Activated CD8-positive, alpha-beta memory T cell treated with anti-CD3 and anti-CD28 coated beads, Interleukin-2, amount 50 U/mL, for 1 hour (primary cell): Measurements from ENCODE around the gene TCAIM.

ENCODE experiments used
- DNase-seq: peaks from one replicate; pipeline ENCODE4 v3.0.0-alpha.2; 2020; ENCODE audit errors: extremely low read depth

TCAIM gene, protein sequence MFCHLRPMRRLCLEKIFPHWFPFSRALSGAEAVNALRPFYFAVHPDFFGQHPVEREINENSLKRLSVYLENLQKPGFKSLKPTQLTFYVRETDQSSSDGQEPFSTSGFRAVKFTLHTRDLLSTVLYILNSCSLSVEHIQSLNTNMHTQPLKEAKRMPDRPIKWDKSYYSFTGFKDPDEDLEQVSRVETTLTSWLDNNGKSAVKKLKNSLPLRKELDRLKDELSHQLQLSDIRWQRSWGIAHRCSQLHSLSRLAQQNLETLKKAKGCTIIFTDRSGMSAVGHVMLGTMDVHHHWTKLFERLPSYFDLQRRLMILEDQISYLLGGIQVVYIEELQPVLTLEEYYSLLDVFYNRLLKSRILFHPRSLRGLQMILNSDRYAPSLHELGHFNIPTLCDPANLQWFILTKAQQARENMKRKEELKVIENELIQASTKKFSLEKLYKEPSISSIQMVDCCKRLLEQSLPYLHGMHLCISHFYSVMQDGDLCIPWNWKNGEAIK

GRCh38 chr3:44338010-44338827, at the start of gene TCAIM:
Gene TCAIM (plus strand): TSS chr3:44338766. CDS start chr3:44354783, 16,017 bp downstream.
- DNase-seq, result peak; percentile 97

- no peak for DNase-seq
Observed at GRCh38 chr3:44289882-44290462, 48.6 kb upstream of the TCAIM start.

DNA sequence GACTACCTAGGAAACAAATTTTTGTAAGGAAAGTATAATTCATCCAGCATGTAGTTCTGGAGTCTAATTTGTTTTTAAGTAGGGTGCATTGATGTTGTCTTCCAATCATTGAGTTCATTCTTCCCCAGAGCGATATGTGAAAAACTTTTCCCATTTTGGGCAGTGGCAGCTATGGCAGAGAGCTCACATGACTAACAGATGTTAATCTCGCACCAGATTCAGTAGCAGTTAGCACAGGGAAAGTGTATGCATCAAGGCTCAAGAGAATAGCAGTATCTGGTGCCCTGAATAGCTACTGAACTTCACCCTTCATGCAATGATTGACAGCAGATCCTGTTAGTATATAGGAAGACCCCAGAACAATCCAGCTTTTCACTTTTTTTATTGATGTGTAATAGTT, 46.3 kb upstream of the TCAIM start:
- DNase-seq, result no peak

GRCh38 chr3:44292947-44293346, 45.6 kb upstream of the TCAIM start:
- no peak for DNase-seq

DNA sequence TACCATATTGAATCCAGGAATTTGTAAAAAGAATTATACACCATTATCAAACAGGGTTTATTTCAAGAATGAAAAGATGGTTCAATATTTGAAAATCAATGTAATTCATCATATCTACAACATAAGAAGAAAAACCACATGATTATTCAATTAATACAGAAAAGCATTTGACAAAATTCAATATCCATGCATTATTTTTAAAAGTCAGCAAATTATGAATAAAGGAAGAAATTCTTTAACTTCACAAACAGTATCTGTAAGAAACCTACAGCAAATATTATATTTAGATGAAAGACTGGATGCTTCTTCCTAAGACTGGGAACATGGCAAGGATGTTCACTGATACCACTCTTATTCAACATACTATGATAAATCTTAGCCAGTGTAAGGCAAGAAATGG, 41.3 kb upstream of the TCAIM start:
- no peak for DNase-seq

DNA sequence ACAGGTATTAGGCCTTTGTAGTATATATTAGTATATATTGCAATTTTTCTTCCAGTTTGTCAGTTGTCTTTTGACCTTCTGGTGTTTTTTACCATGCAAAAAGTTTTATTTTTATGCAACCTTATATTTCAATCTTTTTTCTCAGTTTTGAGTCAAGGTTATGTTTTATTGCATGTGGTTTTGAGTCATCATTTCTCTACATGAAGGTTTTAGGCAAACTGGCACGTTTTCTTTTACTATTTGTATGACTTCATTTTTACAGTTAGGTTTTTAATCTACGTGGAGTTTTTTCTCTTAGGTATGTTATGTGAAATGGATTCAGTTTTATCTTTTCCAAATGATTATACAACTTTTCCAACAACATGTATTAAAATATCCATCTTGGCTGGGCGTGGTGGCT, 36.8 kb upstream of the TCAIM start:
- no peak for DNase-seq

- DNase-seq, result no peak
Observed at GRCh38 chr3:44309500-44309899, 29.1 kb upstream of the TCAIM start.

DNA sequence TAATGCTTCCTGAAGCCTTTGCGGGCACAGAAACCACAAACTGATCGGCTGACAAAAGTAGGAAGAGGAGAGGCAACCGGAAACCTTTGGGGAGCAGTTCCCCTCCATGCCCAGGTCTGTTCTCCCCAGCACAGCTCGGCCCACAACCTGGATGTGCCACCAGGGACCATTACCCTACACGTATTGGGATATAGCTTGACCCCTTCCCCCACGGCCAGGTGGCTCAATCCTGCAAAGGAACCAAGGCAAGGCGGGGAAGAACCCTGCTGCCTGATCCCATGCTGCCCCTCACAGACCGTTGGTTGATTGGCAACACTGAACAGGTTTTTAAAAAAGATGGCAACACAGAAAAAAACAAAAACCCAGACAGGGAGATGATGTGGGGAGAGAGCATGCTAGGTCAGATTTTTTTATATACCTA, 19.7 kb upstream of the TCAIM start:
- no peak for DNase-seq

GRCh38 chr3:44321335-44321734, 17.2 kb upstream of the TCAIM start:
- no peak for DNase-seq

DNA sequence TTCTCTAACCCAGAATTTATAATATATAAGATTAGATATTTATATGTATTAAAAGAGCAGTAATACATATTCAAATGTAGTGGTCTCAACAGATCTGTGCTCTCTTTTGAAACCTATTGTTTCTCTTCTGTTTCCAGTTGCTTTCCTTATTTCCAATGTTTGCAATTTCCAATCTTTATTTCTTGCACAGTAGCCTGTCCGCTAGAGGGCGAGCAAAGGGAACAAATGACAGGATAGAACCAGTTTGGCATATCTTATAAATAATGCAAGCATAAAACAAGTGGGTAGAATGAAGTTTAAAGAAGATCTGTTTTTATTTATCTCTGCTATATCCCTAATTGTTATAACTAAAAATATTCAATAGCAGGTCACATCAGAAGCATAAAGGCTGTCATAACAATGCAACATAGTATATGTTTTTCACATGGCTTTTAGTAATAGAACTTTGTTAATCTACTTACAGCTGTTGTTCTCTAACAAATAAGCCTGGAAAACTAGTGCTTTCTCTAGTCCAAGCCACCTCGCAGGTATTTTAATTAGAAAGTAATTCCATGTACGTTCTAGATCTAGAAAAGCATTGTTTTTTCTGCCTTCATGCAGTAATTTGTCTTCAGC, 15.1 kb upstream of the TCAIM start:
- DNase-seq, result no peak

DNA sequence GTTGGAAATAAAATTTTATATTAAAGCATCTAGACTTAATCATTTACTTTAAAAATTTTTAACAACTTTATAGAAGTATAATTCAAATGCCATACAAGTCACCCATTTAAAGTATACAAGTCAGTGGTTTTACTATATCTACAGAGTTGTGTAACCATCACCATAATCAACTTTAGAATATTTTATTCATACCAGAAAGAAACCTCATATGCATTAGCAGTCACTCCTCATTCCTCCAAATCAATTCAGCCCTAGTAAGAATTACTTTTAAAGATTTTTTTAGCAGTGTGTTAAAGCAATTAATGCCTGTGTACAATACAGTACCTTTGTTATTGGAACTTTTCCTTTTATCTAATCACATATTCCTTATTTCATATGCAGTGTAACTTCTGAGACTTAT, 14.0 kb upstream of the TCAIM start:
- DNase-seq, result no peak

- DNase-seq, result no peak
Observed at GRCh38 chr3:44326019-44326418, 12.5 kb upstream of the TCAIM start.

DNA sequence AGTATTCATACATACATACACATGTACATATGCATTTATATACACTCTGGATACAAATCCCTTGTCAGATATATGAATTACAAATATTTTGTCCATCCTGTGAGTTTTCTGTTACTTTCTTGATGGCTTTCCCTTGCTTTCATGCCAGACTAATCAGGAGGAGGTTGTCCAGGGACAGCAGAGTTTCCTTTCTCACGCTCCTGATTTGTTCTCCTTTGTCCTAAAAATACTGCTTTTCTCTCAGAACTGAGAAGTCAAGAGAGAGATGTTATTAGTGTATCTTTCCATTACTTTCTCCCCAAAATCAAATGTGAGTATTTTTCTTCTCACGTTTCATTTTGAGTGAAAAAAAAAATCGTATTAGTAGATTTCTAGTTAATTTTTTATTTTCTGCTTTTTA, 12.1 kb upstream of the TCAIM start:
- DNase-seq, result no peak

GRCh38 chr3:44329946-44330345, 8.6 kb upstream of the TCAIM start:
- no peak for DNase-seq

- DNase-seq, result no peak
Observed at GRCh38 chr3:44330444-44330843, 8.1 kb upstream of the TCAIM start.

GRCh38 chr3:44334326-44334725, 4.2 kb upstream of the TCAIM start:
- no peak for DNase-seq

DNA sequence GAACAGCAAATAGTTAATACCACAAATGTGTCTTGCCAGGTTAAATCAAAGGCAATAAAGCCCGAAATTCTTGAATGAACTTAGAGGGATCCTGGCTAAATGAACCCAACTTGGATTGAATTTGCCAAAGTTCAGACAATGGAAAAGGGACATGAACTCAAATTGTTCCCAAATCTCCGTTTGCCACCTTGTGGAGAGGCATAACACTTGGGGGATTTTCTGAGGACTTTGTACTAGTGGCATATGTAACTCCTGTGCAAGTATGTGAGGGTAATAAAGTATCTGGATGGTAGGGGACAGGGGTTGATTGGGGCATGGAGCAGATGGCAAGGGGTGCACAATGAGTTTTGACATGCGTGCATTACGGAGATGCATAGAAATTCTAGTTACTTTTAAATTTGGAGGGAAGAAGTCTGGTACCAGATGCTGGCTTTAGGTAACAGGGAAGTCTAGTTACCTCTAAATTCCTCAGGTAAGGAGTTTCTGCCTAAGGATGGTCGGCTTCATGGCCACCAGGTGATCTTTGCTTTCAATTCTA, 1.2 kb upstream of the TCAIM start:
- no peak for DNase-seq

DNA sequence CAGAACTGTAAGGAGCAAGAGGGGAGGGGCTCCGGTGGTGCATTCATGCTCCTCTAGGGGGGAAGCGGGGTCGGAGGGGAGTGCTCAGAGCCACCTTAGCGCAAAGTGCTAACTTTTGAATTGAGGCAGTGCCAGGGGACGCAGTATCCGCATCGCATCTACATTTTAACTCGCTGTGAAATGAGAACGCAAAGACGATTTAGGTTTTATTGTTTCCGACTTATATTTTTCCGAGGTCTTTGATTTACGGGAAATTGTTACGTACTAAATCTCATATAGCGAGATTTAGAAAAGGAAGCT, 212 bp downstream of the TCAIM start:
- DNase-seq, result no peak

- no peak for DNase-seq
Observed at GRCh38 chr3:44339181-44340057, 853 bp downstream of the TCAIM start.

- no peak for DNase-seq
Observed at GRCh38 chr3:44340058-44340395, 1.5 kb downstream of the TCAIM start.

DNA sequence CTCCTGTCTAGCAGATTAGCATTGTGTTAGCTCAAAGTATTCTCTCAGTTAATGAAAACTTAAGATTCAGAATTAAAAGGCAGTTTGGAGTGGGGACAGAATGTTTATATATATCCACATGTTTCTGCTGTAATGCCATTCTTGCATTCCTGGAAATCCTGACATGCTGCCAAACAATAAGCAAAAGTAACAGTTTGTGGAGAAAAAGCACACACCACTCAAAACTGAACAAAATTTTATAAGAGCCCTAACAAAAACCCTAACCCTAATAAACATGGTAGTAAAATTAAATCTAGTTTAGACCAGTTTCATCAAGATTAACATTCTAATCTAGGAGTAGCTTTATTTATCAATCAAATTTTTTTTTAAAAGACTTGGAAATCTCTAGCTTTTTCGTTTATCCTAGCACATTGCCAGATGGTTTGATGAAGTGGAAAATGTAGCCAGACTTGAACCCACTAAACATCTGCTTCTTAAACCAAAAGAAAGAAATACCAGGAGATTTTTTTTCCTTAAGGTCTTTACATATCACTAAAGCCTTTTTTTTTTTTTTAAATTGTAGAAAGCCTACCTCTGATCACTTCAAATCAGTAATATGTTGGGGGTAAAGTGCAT, 3.7 kb downstream of the TCAIM start:
- DNase-seq, result no peak
